Measurements from ENCODE around the gene C19orf47. TPM values are rescaled to one million over a fixed set of nuclear protein-coding genes. Genes with fewer than 3 reads are reported as not detected.

The C19orf47 gene
- total RNA-seq, 8 experiments from 2014 or later: 9.8 to 16.7 (median 13.3) TPM

GRCh38 chr19:40315812-40316470 is 32.3 kb downstream of the C19orf47 start:
- Histone ChIP-seq H3K27ac (no peak overlapping the region), H3K4me3 (no peak overlapping the region), H3K4me1 (replicated peaks in 1 of 2) (no peaks in the 10 kb centered on the region)
- WGBS, 10 experiments: 44 to 100% (median 92%) methylated on average over 1 to 4 of the region's 5 CpGs; no CpG with 5 or more reads in 1 of the 10 experiments
- in situ Hi-C loops (cut with MboI; ENCODE audit: low pct_unique_long_range_greater_than_20kb in 2 of 9, low sequenced_read_pairs in 9 of 9, unreplicated experiment in 9 of 9): loop anchor here in 1 of 9 experiments (25.0 kb wide), 1 partner anchor 321 kb away; no protein-coding TSS in a partner anchor
- peak in 1 of 8 experiments; percentile 15 for ATAC-seq (replicated peaks in 6 of 8)

GRCh38 chr19:40314656-40315055 is 33.5 kb downstream of the C19orf47 start:
- no peak for ATAC-seq (replicated peaks in 6 of 8)
- WGBS, 10 experiments: 64 to 100% (median 88%) methylated on average over 1 to 2 of the region's 2 CpGs
- in situ Hi-C loops (cut with MboI; ENCODE audit: low pct_unique_long_range_greater_than_20kb in 2 of 9, low sequenced_read_pairs in 9 of 9, unreplicated experiment in 9 of 9): loop anchor here in 1 of 9 experiments (25.0 kb wide), 1 partner anchor 323 kb away; no protein-coding TSS in a partner anchor
- Histone ChIP-seq H3K4me3 (no peak overlapping the region), H3K27ac (no peak overlapping the region), H3K4me1 (replicated peaks in 1 of 2) (no peaks in the 10 kb centered on the region)

- no peak overlapping the region for H3K4me3 ChIP-seq
- no peak overlapping the region for H3K27ac ChIP-seq
- WGBS, 10 experiments: 76 to 100% (median 94%) methylated on average over 1 to 8 of the region's 9 CpGs
- in situ Hi-C loops (cut with MboI; ENCODE audit: low pct_unique_long_range_greater_than_20kb in 2 of 9, low sequenced_read_pairs in 9 of 9, unreplicated experiment in 9 of 9): loop anchor here in 1 of 9 experiments (25.0 kb wide), 1 partner anchor 324 kb away; no protein-coding TSS in a partner anchor
- ATAC-seq (replicated peaks in 6 of 8): no peak
- H3K4me1 ChIP-seq (replicated peaks in 1 of 2): no peaks in the 10 kb centered on the region
These were observed 34.8 kb downstream of the C19orf47 start for GRCh38 chr19:40313229-40313983.

- WGBS, 10 experiments: 58 to 100% (median 90%) methylated on average over 1 to 2 of the region's 2 CpGs; no CpG with 5 or more reads in 2 of the 10 experiments
- no peak overlapping the region for H3K27ac ChIP-seq
- H3K4me3 ChIP-seq: no peak overlapping the region
- no peak for ATAC-seq (replicated peaks in 6 of 8)
- H3K4me1 ChIP-seq (replicated peaks in 1 of 2): no peaks in the 10 kb centered on the region
- in situ Hi-C loops (cut with MboI; ENCODE audit: low pct_unique_long_range_greater_than_20kb in 2 of 9, low sequenced_read_pairs in 9 of 9, unreplicated experiment in 9 of 9): loop anchor here in 1 of 9 experiments (25.0 kb wide), 1 partner anchor 325 kb away; no protein-coding TSS in a partner anchor
These were observed 35.7 kb downstream of the C19orf47 start for GRCh38 chr19:40312533-40312932.

- no peak for ATAC-seq (replicated peaks in 6 of 8)
- in situ Hi-C loops (cut with MboI; ENCODE audit: low pct_unique_long_range_greater_than_20kb in 2 of 9, low sequenced_read_pairs in 9 of 9, unreplicated experiment in 9 of 9): loop anchor here in 1 of 9 experiments (25.0 kb wide), 1 partner anchor 328 kb away; no protein-coding TSS in a partner anchor
These were observed 38.5 kb downstream of the C19orf47 start for GRCh38 chr19:40309666-40310065.

GRCh38 chr19:40305403-40305802 is 42.8 kb downstream of the C19orf47 start:
- in situ Hi-C loops (cut with MboI; ENCODE audit: low pct_unique_long_range_greater_than_20kb in 2 of 9, low sequenced_read_pairs in 9 of 9, unreplicated experiment in 9 of 9): loop anchor here in 1 of 9 experiments (25.0 kb wide), 1 partner anchor 332 kb away; no protein-coding TSS in a partner anchor
- Histone ChIP-seq H3K4me1 (replicated peaks in 1 of 2) (peaks cover 0 to 8% of the 10 kb centered on the region in 2 donors), H3K4me3 (no peak overlapping the region), H3K27ac (no peak overlapping the region)
- peak; percentile 70 to 90 (median 84) for ATAC-seq (replicated peaks in 6 of 8)
- 0 to 50% (median 13%) methylated on average over 1 to 5 of the region's 5 CpGs for WGBS, 10 experiments

More at GRCh38 chr19:40309666-40310065, 38.5 kb downstream of the C19orf47 start:
- 67 to 100% (median 80%) methylated on average over 1 of the region's 1 CpG; no CpG with 5 or more reads in 3 of the 10 experiments for WGBS, 10 experiments
- H3K27ac ChIP-seq: no peak overlapping the region
- H3K4me3 ChIP-seq: no peak overlapping the region
- peaks cover 0 to under 1% of the 10 kb centered on the region in 2 donors for H3K4me1 ChIP-seq (replicated peaks in 1 of 2)

- Histone ChIP-seq H3K4me1 (replicated peaks in 1 of 2) (peaks cover 0 to 8% of the 10 kb centered on the region in 2 donors), H3K4me3 (no peak overlapping the region), H3K27ac (no peak overlapping the region)
- in situ Hi-C loops (cut with MboI; ENCODE audit: low pct_unique_long_range_greater_than_20kb in 2 of 9, low sequenced_read_pairs in 9 of 9, unreplicated experiment in 9 of 9): loop anchor here in 1 of 9 experiments (25.0 kb wide), 1 partner anchor 333 kb away; no protein-coding TSS in a partner anchor
- ATAC-seq (replicated peaks in 6 of 8): peak in 3 of 8 experiments; percentile 16 to 51 (median 33)
- 0 to 86% (median 48%) methylated on average over 1 to 4 of the region's 4 CpGs; no CpG with 5 or more reads in 2 of the 10 experiments for WGBS, 10 experiments
These were observed 43.9 kb downstream of the C19orf47 start for GRCh38 chr19:40304306-40304705.

GRCh38 chr19:40303765-40304164 is 44.4 kb downstream of the C19orf47 start:
- in situ Hi-C loops (cut with MboI; ENCODE audit: low pct_unique_long_range_greater_than_20kb in 2 of 9, low sequenced_read_pairs in 9 of 9, unreplicated experiment in 9 of 9): loop anchor here in 1 of 9 experiments (25.0 kb wide), 1 partner anchor 334 kb away; no protein-coding TSS in a partner anchor
- no peak for ATAC-seq (replicated peaks in 6 of 8)
- 100% methylated on average over 1 of the region's 2 CpGs; no CpG with 5 or more reads in 9 of the 10 experiments for WGBS, 10 experiments
- Histone ChIP-seq H3K4me1 (replicated peaks in 1 of 2) (peaks cover 0 to 8% of the 10 kb centered on the region in 2 donors), H3K27ac (no peak overlapping the region), H3K4me3 (no peak overlapping the region)

- WGBS, 10 experiments: 52 to 100% (median 84%) methylated on average over 1 to 5 of the region's 6 CpGs
- in situ Hi-C loops (cut with MboI; ENCODE audit: low pct_unique_long_range_greater_than_20kb in 2 of 9, low sequenced_read_pairs in 9 of 9, unreplicated experiment in 9 of 9): loop anchor here in 1 of 9 experiments (25.0 kb wide), 1 partner anchor 335 kb away; no protein-coding TSS in a partner anchor
- ATAC-seq (replicated peaks in 6 of 8): no peak
These were observed 45.8 kb downstream of the C19orf47 start for GRCh38 chr19:40302224-40303011.

GRCh38 chr19:40300668-40301067 is 47.5 kb downstream of the C19orf47 start:
- no peak for ATAC-seq (replicated peaks in 6 of 8)
- no peak overlapping the region for H3K27ac ChIP-seq
- in situ Hi-C loops (cut with MboI; ENCODE audit: low pct_unique_long_range_greater_than_20kb in 2 of 9, low sequenced_read_pairs in 9 of 9, unreplicated experiment in 9 of 9): loop anchor here in 1 of 9 experiments (25.0 kb wide), 1 partner anchor 337 kb away; no protein-coding TSS in a partner anchor
- WGBS, 10 experiments: 33 to 94% (median 81%) methylated on average over 1 to 4 of the region's 4 CpGs; no CpG with 5 or more reads in 3 of the 10 experiments
- no peak overlapping the region for H3K4me3 ChIP-seq
- peaks cover 0 to 8% of the 10 kb centered on the region in 2 donors for H3K4me1 ChIP-seq (replicated peaks in 1 of 2)

More at GRCh38 chr19:40302224-40303011, 45.8 kb downstream of the C19orf47 start:
- no peak overlapping the region for H3K4me3 ChIP-seq
- H3K4me1 ChIP-seq (replicated peaks in 1 of 2): peaks cover 0 to 8% of the 10 kb centered on the region in 2 donors
- no peak overlapping the region for H3K27ac ChIP-seq

- ATAC-seq (replicated peaks in 6 of 8): no peak
- in situ Hi-C loops (cut with MboI; ENCODE audit: low pct_unique_long_range_greater_than_20kb in 2 of 9, low sequenced_read_pairs in 9 of 9, unreplicated experiment in 9 of 9): no loop called here
- no peak overlapping the region for H3K27ac ChIP-seq
- WGBS, 10 experiments: 44 to 73% (median 64%) methylated on average over 2 to 3 of the region's 3 CpGs; no CpG with 5 or more reads in 1 of the 10 experiments
- H3K4me1 ChIP-seq (replicated peaks in 1 of 2): no peaks in the 10 kb centered on the region
- no peak overlapping the region for H3K4me3 ChIP-seq
These were observed 50.2 kb downstream of the C19orf47 start for GRCh38 chr19:40298026-40298425.

GRCh38 chr19:40294560-40294959 is 53.6 kb downstream of the C19orf47 start:
- WGBS, 10 experiments: 58 to 89% (median 75%) methylated on average over 1 to 5 of the region's 6 CpGs; no CpG with 5 or more reads in 3 of the 10 experiments
- in situ Hi-C loops (cut with MboI; ENCODE audit: low pct_unique_long_range_greater_than_20kb in 2 of 9, low sequenced_read_pairs in 9 of 9, unreplicated experiment in 9 of 9): no loop called here
- H3K4me3 ChIP-seq: no peak overlapping the region

More at GRCh38 chr19:40294560-40294959, 53.6 kb downstream of the C19orf47 start:
- no peak overlapping the region for H3K27ac ChIP-seq
- ATAC-seq (replicated peaks in 6 of 8): no peak
- no peaks in the 10 kb centered on the region for H3K4me1 ChIP-seq (replicated peaks in 1 of 2)

All from motor neuron (in vitro differentiated cells).